Hematopoietic multipotent progenitor cell treated with erythropoietin and hydrocortisone succinate and interleukin-3 and kit ligand, for 15 days (in vitro differentiated cells): ENCODE measurements around the gene CDHR3.

Source experiments
- DNase-seq: peaks from one replicate; pipeline ENCODE4 v3.0.0-alpha.2; 2015; ENCODE audit warnings: low spot score

The CDHR3 gene

GRCh38 chr7:106064771-106065574 lies 101.9 kb downstream of the CDHR3 start:
- no peak for DNase-seq

- no peak for DNase-seq
These were observed 102.8 kb downstream of the CDHR3 start for GRCh38 chr7:106065575-106066500.

- no peak for DNase-seq
These were observed 104.6 kb downstream of the CDHR3 start for GRCh38 chr7:106067678-106068077.

GRCh38 chr7:106068538-106068961 lies 105.5 kb downstream of the CDHR3 start:
- DNase-seq: no peak

- DNase-seq: no peak
These were observed 105.9 kb downstream of the CDHR3 start for GRCh38 chr7:106068986-106069385.

GRCh38 chr7:106069471-106070200 lies 106.6 kb downstream of the CDHR3 start:
- DNase-seq: no peak

- DNase-seq: no peak
These were observed 107.1 kb downstream of the CDHR3 start for GRCh38 chr7:106070201-106070551.

- DNase-seq: no peak
These were observed 107.6 kb downstream of the CDHR3 start for GRCh38 chr7:106070567-106071254.

GRCh38 chr7:106071356-106071998 lies 108.4 kb downstream of the CDHR3 start:
- no peak for DNase-seq

GRCh38 chr7:106071999-106072714 lies 109.1 kb downstream of the CDHR3 start:
- peak; percentile 11 for DNase-seq

GRCh38 chr7:106072715-106073091 lies 109.6 kb downstream of the CDHR3 start:
- no peak for DNase-seq

GRCh38 chr7:106073701-106074100 lies 110.6 kb downstream of the CDHR3 start:
- DNase-seq: no peak

- DNase-seq: no peak
These were observed 111.2 kb downstream of the CDHR3 start for GRCh38 chr7:106074257-106074656.

- no peak for DNase-seq
These were observed 112.9 kb downstream of the CDHR3 start for GRCh38 chr7:106075937-106076336.

GRCh38 chr7:106076537-106076936 lies 113.5 kb downstream of the CDHR3 start:
- DNase-seq: no peak

GRCh38 chr7:106080300-106080987 lies 117.4 kb downstream of the CDHR3 start:
- DNase-seq: no peak

GRCh38 chr7:106082087-106082854 lies 119.2 kb downstream of the CDHR3 start:
- DNase-seq: no peak
